BE2C (cell line): ENCODE results near the gene ETHE1.

ENCODE experiments used
- DNase-seq: peaks from one replicate; pipeline ENCODE4 v3.0.0-alpha.2; 2020
- H3K27me3 ChIP-seq: fragments of 250-450 bp; sonication (Bioruptor Pico); 2 replicates; pipeline ENCODE4 v1.5.1; 2020; ENCODE audit warnings: mild to moderate bottlenecking
- H3K36me3 ChIP-seq: fragments of 250-450 bp; sonication (Bioruptor Pico); 2 replicates; pipeline ENCODE4 v1.5.1; 2020; ENCODE audit warnings: mild to moderate bottlenecking
- H3K4me1 ChIP-seq: fragments of 250-450 bp; sonication (Bioruptor Pico); 2 replicates; pipeline ENCODE4 v1.5.1; 2020
- H3K4me3 ChIP-seq: 2 replicates; pipeline ENCODE4 v1.5.1; 2011; ENCODE audit warnings: low read depth, low read length
- H3K9me3 ChIP-seq: fragments of 250-450 bp; sonication (Bioruptor Pico); 2 replicates; pipeline ENCODE4 v1.5.1; 2020
- TF ChIP-seq, protein P1 (sequence below): IDR thresholded peaks from 2 replicates; pipeline ENCODE4 v1.5.1; 2012; ENCODE audit warnings: mild to moderate bottlenecking, low read depth, low read length

The ETHE1 gene

DNA sequence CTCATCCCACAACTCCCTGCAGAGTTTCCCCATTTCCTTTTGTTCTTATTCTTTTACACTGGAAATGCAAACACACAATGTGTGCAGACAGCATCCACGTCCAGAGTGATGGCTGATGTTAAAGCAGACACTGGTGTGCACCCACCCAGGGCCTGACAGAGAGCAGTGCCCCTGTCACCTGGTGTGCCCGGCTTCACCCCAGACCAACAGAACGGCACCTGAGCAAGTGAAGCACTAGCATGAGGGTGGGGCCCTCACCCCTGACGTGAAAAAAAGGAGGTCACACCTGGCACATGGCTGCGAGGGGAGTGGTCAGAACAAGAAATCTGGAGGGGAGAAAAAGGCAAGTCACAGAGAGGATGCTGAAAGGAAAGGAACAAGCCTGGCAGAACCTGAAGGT is 18.3 kb upstream of the ETHE1 start:
- Histone ChIP-seq H3K4me1 (no peaks in the 10 kb centered on the region), H3K36me3 (peaks cover 17% of the 10 kb centered on the region), H3K4me3 (no peak overlapping the region), H3K27me3 (no peaks in the 10 kb centered on the region), H3K9me3 (no peaks in the 10 kb centered on the region)
- TF ChIP-seq, protein P1, sequence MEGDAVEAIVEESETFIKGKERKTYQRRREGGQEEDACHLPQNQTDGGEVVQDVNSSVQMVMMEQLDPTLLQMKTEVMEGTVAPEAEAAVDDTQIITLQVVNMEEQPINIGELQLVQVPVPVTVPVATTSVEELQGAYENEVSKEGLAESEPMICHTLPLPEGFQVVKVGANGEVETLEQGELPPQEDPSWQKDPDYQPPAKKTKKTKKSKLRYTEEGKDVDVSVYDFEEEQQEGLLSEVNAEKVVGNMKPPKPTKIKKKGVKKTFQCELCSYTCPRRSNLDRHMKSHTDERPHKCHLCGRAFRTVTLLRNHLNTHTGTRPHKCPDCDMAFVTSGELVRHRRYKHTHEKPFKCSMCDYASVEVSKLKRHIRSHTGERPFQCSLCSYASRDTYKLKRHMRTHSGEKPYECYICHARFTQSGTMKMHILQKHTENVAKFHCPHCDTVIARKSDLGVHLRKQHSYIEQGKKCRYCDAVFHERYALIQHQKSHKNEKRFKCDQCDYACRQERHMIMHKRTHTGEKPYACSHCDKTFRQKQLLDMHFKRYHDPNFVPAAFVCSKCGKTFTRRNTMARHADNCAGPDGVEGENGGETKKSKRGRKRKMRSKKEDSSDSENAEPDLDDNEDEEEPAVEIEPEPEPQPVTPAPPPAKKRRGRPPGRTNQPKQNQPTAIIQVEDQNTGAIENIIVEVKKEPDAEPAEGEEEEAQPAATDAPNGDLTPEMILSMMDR = no peak
- DNase-seq = no peak

DNA sequence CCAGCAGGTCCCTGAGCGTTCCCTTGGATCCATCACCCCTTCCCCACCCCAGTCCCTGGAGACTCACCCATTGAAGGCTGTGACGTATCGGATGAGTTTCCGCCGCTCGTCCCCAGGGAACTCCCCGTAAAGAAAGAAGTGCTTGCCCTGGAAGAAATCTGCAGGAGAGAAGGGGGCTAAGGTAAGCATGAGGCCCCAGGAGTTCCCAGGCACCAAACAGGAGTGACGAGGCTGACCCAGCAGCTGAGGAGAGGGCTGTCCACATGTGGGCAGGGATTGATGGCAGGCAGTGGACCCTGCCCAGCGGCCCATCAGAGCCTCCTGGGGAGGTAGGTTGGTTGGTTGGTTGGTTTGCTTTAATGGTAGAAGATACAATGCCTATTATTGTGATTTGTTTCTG is 17.1 kb upstream of the ETHE1 start:
- H3K27me3 ChIP-seq = no peaks in the 10 kb centered on the region
- TF ChIP-seq, protein P1 = no peak
- H3K4me1 ChIP-seq = no peaks in the 10 kb centered on the region
- DNase-seq = no peak
- peaks cover 25% of the 10 kb centered on the region for H3K36me3 ChIP-seq
- no peaks in the 10 kb centered on the region for H3K9me3 ChIP-seq
- no peak overlapping the region for H3K4me3 ChIP-seq

DNA sequence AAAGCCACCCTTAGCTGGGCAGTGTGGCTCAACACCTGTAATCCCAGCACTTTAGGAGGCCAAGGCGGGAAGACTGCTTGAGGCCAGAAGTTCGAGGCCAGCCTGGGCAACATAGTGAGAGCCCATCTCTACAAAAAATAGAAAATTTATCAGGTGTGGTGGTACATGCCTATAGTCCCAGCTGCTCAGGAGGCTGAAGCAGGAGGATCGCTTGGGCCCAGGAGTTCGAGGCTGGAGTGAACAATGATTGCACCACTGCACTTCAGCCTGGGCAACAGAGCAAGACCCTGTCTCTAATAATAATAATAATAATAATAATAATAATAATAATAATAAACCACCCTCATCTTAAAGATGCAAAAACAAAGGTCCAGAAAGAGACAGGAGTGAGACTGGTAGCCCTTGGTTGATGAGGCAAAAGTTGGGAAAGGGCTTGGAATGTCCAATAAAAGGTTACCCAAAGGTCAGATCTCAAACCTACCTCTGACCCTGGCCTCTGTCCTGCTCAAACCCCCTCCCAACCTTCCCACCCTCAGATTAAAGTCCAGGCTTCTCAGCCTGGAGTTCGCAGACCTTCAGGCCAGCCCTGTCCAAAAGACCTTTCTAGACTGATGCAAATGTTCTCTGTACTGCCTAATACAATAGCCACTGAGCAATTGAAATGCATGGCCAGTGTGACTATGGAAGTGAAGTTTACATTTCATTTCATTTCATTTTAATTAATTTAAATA is 15.1 kb upstream of the ETHE1 start:
- H3K9me3 ChIP-seq = no peaks in the 10 kb centered on the region
- peaks cover 37% of the 10 kb centered on the region for H3K36me3 ChIP-seq
- no peaks in the 10 kb centered on the region for H3K4me1 ChIP-seq
- no peak overlapping the region for H3K4me3 ChIP-seq
- DNase-seq = no peak
- TF ChIP-seq, protein P1 = no peak
- no peaks in the 10 kb centered on the region for H3K27me3 ChIP-seq

DNA sequence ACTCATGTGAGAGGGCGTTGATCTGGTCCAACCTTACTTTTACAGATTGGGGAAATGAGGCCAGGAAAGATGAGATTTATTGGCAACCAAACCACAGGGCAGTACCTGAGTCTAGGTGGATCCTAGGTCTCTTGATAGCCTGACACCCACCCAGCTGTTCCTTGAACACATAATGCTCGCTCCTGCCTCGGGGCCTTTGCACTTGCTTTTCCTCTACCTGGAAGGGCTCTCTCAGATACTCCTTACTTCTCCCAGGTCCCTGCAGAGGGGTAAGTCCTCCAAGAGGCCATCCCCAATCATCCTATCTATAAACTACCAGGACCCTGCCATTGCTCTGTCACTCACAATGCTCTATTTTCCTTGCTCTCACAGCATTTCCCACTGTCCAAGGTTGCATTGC is 13.4 kb upstream of the ETHE1 start:
- peaks cover 37% of the 10 kb centered on the region for H3K36me3 ChIP-seq
- no peaks in the 10 kb centered on the region; the same call in 1 of the 2 replicates for H3K4me1 ChIP-seq
- TF ChIP-seq, protein P1 = no peak
- no peaks in the 10 kb centered on the region for H3K27me3 ChIP-seq
- H3K4me3 ChIP-seq = no peak overlapping the region
- DNase-seq = no peak
- H3K9me3 ChIP-seq = no peaks in the 10 kb centered on the region

DNA sequence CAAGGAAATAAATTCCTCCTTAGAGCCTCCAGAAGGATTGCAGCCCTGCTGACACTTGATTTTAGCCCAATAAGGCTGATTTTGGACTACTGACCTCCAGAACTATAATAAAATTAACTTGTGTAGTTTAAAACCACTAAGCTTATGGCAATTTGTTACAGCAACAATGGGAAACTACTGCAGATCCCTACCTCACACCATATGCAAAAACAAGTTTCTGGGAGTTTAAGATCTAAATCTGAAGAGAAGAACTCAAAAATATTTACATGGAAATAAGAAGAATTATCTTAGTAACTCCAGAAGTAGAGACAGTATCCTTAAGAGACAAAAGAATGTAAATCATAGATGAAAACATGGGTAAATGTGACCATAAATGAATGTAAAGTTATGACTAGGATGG is 11.9 kb upstream of the ETHE1 start:
- no peak for DNase-seq
- H3K36me3 ChIP-seq = peaks cover 37% of the 10 kb centered on the region

More for the DNA sequence above, 11.9 kb upstream of the ETHE1 start:
- TF ChIP-seq, protein P1 = no peak
- Histone ChIP-seq H3K27me3 (no peaks in the 10 kb centered on the region), H3K4me3 (no peak overlapping the region), H3K4me1 (no peaks in the 10 kb centered on the region; the same call in none of the 2 replicates), H3K9me3 (no peaks in the 10 kb centered on the region)
